ENCODE data around the gene RHOB.

- TF ChIP-seq MYC (IDR thresholded peaks at IDR 0.05; ENCODE audit: low read depth, low read length): no peak
- TF ChIP-seq CTCF (IDR thresholded peaks at IDR 0.05; ENCODE audit: low read depth, low read length): no peak
- TF ChIP-seq POLR2A (IDR thresholded peaks at IDR 0.05; ENCODE audit: extremely low read depth, insufficient read length): no peak
- TF ChIP-seq MAX (IDR thresholded peaks at IDR 0.05; ENCODE audit: low read depth, low read length): no peak
Observed at GRCh38 chr2:20423359-20423758, 23.5 kb upstream of the RHOB start.
